ENCODE results near the gene CEP112.
"Not testable (repeated sequence)": the region's sequence is repeated elsewhere in the genome, so short reads cannot be mapped to it uniquely, and the experiment has no call there.

Gene CEP112

GRCh38 chr17:65733314-65733713, 458.6 kb downstream of the CEP112 start:
- H3K4me3 ChIP-seq (ENCODE audit: low read depth, low read length), result no peak overlapping the region
- DNase-seq (ENCODE audit: low read depth), result no peak
- TF ChIP-seq MAX (IDR thresholded peaks at IDR 0.05; ENCODE audit: low read depth, low read length) (no peak), CTCF (IDR thresholded peaks at IDR 0.05; ENCODE audit: low read depth, low read length) (no peak), MYC (IDR thresholded peaks at IDR 0.05; ENCODE audit: low read depth, low read length) (no peak), POLR2A (IDR thresholded peaks at IDR 0.05; ENCODE audit: extremely low read depth, insufficient read length) (no peak)

DNA sequence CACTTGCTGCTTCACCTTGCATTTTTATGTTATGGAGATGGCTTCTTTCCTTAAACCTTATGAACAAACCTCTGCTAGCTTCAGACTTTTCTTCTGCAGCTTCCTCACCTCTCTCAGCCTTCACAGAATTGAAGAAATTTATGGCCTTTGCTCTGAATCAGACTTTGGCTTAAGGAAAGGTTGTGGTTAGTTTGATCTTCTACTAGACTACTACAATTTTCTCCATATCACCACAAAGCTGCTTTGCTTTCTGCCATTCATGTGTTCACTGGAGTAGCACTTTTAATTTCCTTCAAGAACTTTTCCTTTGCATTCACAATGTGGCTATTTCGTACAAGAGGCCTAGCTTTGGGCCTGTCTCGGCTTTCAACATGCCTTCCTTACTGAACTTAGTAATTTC, 459.3 kb downstream of the CEP112 start:
- H3K4me3 ChIP-seq (ENCODE audit: low read depth, low read length); DNase-seq (ENCODE audit: low read depth): not testable (repeated sequence)

GRCh38 chr17:65730711-65731169, 461.2 kb downstream of the CEP112 start:
- H3K4me3 ChIP-seq (ENCODE audit: low read depth, low read length), result no peak overlapping the region
- TF ChIP-seq CTCF (IDR thresholded peaks at IDR 0.05; ENCODE audit: low read depth, low read length) (no peak), MYC (IDR thresholded peaks at IDR 0.05; ENCODE audit: low read depth, low read length) (no peak), POLR2A (IDR thresholded peaks at IDR 0.05; ENCODE audit: extremely low read depth, insufficient read length) (no peak), MAX (IDR thresholded peaks at IDR 0.05; ENCODE audit: low read depth, low read length) (no peak)
- no peak for DNase-seq (ENCODE audit: low read depth)

- no peak for DNase-seq (ENCODE audit: low read depth)
- H3K4me3 ChIP-seq (ENCODE audit: low read depth, low read length), result no peak overlapping the region
- TF ChIP-seq MAX (IDR thresholded peaks at IDR 0.05; ENCODE audit: low read depth, low read length) (no peak), CTCF (IDR thresholded peaks at IDR 0.05; ENCODE audit: low read depth, low read length) (no peak), MYC (IDR thresholded peaks at IDR 0.05; ENCODE audit: low read depth, low read length) (no peak), POLR2A (IDR thresholded peaks at IDR 0.05; ENCODE audit: extremely low read depth, insufficient read length) (no peak)
Measured at GRCh38 chr17:65729207-65729606, 462.7 kb downstream of the CEP112 start.

- DNase-seq (ENCODE audit: low read depth), result no peak
- no peak overlapping the region for H3K4me3 ChIP-seq (ENCODE audit: low read depth, low read length)
- TF ChIP-seq CTCF (IDR thresholded peaks at IDR 0.05; ENCODE audit: low read depth, low read length) (no peak), POLR2A (IDR thresholded peaks at IDR 0.05; ENCODE audit: extremely low read depth, insufficient read length) (no peak)
Measured at GRCh38 chr17:65727832-65728231, 464.1 kb downstream of the CEP112 start.

DNA sequence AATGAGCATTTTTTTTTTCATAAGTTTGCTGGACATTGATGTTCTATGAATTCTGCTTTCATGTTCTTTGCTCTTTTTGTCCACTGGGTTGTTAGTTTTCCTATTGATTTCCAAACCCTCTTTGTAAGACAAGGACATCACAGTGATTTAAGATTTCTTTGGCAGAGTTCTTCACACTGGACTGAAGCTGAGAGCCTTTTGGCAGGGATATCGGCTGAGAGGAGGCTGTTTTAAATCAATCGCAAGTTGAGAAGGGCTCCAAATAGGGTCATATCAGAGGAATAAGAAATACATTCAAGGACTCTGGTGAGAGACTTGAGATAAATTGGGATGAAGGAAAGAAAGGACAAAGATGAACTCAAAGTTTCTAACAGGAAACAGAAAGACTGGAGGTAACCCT, 464.7 kb downstream of the CEP112 start:
- no peak overlapping the region for H3K4me3 ChIP-seq (ENCODE audit: low read depth, low read length)
- TF ChIP-seq POLR2A (IDR thresholded peaks at IDR 0.05; ENCODE audit: extremely low read depth, insufficient read length), result no peak
- TF ChIP-seq MAX (IDR thresholded peaks at IDR 0.05; ENCODE audit: low read depth, low read length), result no peak
- TF ChIP-seq CTCF (IDR thresholded peaks at IDR 0.05; ENCODE audit: low read depth, low read length), result no peak
- TF ChIP-seq MYC (IDR thresholded peaks at IDR 0.05; ENCODE audit: low read depth, low read length), result no peak
- DNase-seq (ENCODE audit: low read depth), result no peak

Data from NB4 (cell line).